ENCODE data around the gene EPB41L4A. TPM values are rescaled to one million over a fixed set of nuclear protein-coding genes. Genes with fewer than 3 reads are reported as not detected.
"Not testable (repeated sequence)": the region's sequence is repeated elsewhere in the genome, so short reads cannot be mapped to it uniquely, and the experiment has no call there.

Gene EPB41L4A, protein sequence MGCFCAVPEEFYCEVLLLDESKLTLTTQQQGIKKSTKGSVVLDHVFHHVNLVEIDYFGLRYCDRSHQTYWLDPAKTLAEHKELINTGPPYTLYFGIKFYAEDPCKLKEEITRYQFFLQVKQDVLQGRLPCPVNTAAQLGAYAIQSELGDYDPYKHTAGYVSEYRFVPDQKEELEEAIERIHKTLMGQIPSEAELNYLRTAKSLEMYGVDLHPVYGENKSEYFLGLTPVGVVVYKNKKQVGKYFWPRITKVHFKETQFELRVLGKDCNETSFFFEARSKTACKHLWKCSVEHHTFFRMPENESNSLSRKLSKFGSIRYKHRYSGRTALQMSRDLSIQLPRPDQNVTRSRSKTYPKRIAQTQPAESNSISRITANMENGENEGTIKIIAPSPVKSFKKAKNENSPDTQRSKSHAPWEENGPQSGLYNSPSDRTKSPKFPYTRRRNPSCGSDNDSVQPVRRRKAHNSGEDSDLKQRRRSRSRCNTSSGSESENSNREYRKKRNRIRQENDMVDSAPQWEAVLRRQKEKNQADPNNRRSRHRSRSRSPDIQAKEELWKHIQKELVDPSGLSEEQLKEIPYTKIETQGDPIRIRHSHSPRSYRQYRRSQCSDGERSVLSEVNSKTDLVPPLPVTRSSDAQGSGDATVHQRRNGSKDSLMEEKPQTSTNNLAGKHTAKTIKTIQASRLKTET
- total RNA-seq, result 10 to 100 TPM; 10.1 to 32.9 (median 11.6) TPM

DNA sequence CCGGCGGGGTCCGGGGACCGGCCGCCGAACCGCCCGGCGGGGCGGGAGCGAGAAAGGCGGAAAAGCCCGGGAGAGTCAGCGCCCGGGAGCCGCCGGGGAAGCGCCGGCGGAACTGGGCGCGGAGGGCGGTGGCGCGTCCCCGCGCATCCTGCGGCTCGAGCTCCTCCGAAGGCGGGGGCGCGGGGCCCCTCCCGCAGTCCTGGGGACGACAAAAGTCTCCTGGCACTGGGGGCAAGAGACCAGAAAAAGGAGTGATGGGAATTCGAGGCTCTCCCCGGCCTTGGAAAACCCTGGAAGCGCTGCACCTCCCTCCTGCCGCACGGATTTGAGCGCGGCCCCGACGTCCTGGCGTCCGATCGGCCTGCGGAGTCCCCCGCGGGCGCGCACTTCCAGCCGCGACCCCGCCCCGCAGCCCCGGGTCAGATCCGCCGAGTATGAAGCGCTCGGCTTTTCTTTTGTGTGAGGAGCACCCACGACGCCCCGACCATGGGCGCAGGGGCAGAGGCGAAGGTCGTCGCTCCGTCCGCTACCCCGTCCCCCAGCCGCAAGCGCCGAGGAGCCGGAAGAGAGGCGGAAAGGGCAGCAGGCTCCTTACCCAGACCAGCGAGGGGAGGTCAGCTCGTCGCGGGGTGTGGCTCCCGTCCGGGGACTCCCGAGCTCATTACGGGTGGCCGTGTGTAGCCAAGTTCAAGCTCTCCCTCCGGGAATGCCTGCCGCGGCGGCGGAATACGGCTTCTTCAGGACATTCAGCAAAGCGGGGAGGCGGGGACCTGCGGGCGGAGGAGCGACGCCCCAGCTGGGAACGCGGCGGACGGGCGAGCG is at the start of gene EPB41L4A:
Gene EPB41L4A, minus strand, starts transcription at position 114 of the 822 bp plus-strand sequence. CDS start 238 bp downstream, outside the sequence.
- 1% methylated on average over 75 of the region's 103 CpGs; no CpG with 5 or more reads in 1 of the 2 donors for WGBS, 2 donors (ENCODE audit: low coverage in 1 of 2)
- intact Hi-C loops (cut with DNase I; ENCODE audit: low total_unique reads), result loop anchor here (5.0 to 10.0 kb wide), 2 partner anchors 92 to 245 kb away; no protein-coding TSS in a partner anchor

DNA sequence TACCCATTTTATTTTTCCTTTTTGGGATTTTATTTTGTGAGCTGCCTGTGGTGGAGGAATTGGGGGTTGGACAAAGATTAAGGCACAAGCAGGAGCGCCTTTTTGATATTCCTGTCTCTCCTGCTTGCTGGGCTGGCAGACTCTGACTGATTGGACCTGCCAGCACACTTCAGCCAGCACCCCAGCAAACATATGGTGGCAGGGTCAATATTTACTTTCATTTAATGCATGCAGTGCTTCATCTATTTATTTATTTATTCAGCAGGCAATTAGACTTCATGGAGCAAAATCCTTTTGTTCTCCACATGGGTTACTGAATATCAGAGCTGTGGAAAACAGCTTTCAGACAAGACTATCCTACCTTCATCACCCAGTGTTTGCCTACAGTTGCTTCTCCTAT is 48.4 kb upstream of the EPB41L4A start:
- Histone ChIP-seq H3K4me3 (no peak overlapping the region), H3K27me3 (no peaks in the 10 kb centered on the region), H3K4me1 (no peaks in the 10 kb centered on the region), H3K36me3 (no peaks in the 10 kb centered on the region), H3K27ac (no peak overlapping the region), H3K9me3 (no peaks in the 10 kb centered on the region)
- no peak for DNase-seq
- in situ Hi-C loops (cut with MboI; ENCODE audit: low pct_ligation_motif_present in 1 of 4, low pct_unique_long_range_greater_than_20kb in 1 of 4, low sequenced_read_pairs in 3 of 4) (no loop called here), intact Hi-C loops (cut with DNase I; ENCODE audit: low total_unique reads) (no loop called here)
- 20 to 60% methylated on average over 1 of the region's 1 CpG for WGBS, 2 donors (ENCODE audit: low coverage in 1 of 2)
- TF ChIP-seq POLR2AphosphoS5 (IDR thresholded peaks at IDR 0.05) (no peak), EP300 (IDR thresholded peaks at IDR 0.05; ENCODE audit: low read depth) (no peak), POLR2A (IDR thresholded peaks at IDR 0.05) (no peak)
- TF ChIP-seq, protein P1, sequence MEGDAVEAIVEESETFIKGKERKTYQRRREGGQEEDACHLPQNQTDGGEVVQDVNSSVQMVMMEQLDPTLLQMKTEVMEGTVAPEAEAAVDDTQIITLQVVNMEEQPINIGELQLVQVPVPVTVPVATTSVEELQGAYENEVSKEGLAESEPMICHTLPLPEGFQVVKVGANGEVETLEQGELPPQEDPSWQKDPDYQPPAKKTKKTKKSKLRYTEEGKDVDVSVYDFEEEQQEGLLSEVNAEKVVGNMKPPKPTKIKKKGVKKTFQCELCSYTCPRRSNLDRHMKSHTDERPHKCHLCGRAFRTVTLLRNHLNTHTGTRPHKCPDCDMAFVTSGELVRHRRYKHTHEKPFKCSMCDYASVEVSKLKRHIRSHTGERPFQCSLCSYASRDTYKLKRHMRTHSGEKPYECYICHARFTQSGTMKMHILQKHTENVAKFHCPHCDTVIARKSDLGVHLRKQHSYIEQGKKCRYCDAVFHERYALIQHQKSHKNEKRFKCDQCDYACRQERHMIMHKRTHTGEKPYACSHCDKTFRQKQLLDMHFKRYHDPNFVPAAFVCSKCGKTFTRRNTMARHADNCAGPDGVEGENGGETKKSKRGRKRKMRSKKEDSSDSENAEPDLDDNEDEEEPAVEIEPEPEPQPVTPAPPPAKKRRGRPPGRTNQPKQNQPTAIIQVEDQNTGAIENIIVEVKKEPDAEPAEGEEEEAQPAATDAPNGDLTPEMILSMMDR (IDR thresholded peaks at IDR 0.05), result no peak

More for the DNA sequence above, at the start of gene EPB41L4A:
- DNase-seq, result peak; percentile 71
- peaks cover 9% of the 10 kb centered on the region for H3K27me3 ChIP-seq
- no peaks in the 10 kb centered on the region for H3K36me3 ChIP-seq
- peaks cover 0 to 9% (median 1%) of the 10 kb centered on the region in 4 donors for H3K4me1 ChIP-seq
- H3K9me3 ChIP-seq, result no peaks in the 10 kb centered on the region
- H3K27ac ChIP-seq, result peak within 1 kb of the TSS; percentile 83 to 86 (median 85)
- in situ Hi-C loops (cut with MboI; ENCODE audit: low pct_ligation_motif_present in 1 of 4, low pct_unique_long_range_greater_than_20kb in 1 of 4, low sequenced_read_pairs in 3 of 4), result loop anchor here in 2 of 4 donors (25.0 kb wide), 1 partner anchor 207 kb away; no protein-coding TSS in a partner anchor
- H3K4me3 ChIP-seq, result peak within 1 kb of the TSS; percentile 77 to 88 (median 84)
- TF ChIP-seq POLR2A (IDR thresholded peaks at IDR 0.05), result peak; percentile 64
- TF ChIP-seq, protein P1 (IDR thresholded peaks at IDR 0.05), result no peak
- TF ChIP-seq POLR2AphosphoS5 (IDR thresholded peaks at IDR 0.05), result peak in 2 of 3 donors; percentile 41 to 55

DNA sequence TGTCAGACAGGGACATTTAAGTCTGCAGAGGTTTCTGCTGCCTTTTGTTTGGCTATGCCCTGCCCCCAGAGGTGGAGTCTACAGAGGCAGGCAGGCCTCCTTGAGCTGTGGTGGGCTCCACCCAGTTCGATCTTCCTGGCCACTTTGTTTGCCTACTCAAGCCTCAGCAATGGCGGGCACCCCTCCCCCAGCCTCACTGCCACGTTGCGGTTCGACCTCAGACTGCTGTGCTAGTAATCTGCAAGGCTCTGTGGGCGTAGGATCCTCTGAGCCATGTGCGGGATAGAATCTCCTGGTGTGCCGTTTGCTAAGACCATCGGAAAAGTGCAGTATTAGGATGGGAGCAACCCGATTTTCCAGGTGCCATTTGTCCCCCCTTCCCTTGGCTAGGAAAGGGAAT is 47.2 kb upstream of the EPB41L4A start:
- H3K27me3 ChIP-seq; intact Hi-C loops (cut with DNase I; ENCODE audit: low total_unique reads); H3K4me1 ChIP-seq; DNase-seq; H3K36me3 ChIP-seq; H3K27ac ChIP-seq; H3K9me3 ChIP-seq; in situ Hi-C loops (cut with MboI; ENCODE audit: low pct_ligation_motif_present in 1 of 4, low pct_unique_long_range_greater_than_20kb in 1 of 4, low sequenced_read_pairs in 3 of 4); H3K4me3 ChIP-seq: not testable (repeated sequence)
- 86% methylated on average over 10 of the region's 10 CpGs; no CpG with 5 or more reads in 1 of the 2 donors for WGBS, 2 donors (ENCODE audit: low coverage in 1 of 2)

DNA sequence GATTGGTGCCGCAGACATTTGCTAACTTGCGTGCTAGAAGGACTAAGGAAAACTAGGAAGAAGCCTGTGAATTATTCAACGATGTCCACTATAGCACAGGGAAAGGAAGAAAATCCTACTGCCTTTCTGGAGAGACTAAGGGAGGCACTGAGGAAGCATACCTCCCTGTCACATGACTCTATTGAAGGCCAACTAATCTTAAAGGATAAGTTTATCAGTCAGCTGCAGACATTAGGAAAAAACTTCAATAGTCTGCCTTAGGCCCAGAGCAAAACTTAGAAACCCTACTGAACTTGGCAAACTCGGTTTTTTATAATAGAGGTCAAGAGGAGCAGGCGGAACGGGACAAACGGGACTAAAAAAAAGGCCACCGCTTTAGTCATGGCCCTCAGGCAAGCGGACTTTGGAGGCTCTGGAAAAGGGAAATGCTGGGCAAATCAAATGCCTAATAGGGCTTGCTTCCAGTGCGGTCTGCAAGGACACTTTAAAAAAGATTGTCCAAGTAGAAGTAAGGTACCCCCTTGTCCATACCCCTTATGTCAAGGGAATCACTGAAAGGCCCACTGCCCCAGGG is 28.2 kb upstream of the EPB41L4A start:
- 85% methylated on average over 8 to 10 of the region's 10 CpGs for WGBS, 2 donors (ENCODE audit: low coverage in 1 of 2)
- H3K27ac ChIP-seq; H3K4me1 ChIP-seq; H3K27me3 ChIP-seq; H3K36me3 ChIP-seq; in situ Hi-C loops (cut with MboI; ENCODE audit: low pct_ligation_motif_present in 1 of 4, low pct_unique_long_range_greater_than_20kb in 1 of 4, low sequenced_read_pairs in 3 of 4); intact Hi-C loops (cut with DNase I; ENCODE audit: low total_unique reads); H3K9me3 ChIP-seq; H3K4me3 ChIP-seq; DNase-seq: not testable (repeated sequence)

Measured in transverse colon (tissue), 4 donors.